Non-pigmented ciliary epithelial cell (primary cell): ENCODE measurements around the gene SMIM38.
A peak's percentile ranks its signal among the peaks of the same experiment; 100 is the strongest.

Experiments used
- DNase-seq: peaks from one replicate; pipeline ENCODE4 v3.0.0-alpha.2; 2010; ENCODE audit warnings: low read depth

Gene SMIM38

GRCh38 chr11:69159150-69159852, 3.6 kb downstream of the SMIM38 start:
- no peak for DNase-seq

DNA sequence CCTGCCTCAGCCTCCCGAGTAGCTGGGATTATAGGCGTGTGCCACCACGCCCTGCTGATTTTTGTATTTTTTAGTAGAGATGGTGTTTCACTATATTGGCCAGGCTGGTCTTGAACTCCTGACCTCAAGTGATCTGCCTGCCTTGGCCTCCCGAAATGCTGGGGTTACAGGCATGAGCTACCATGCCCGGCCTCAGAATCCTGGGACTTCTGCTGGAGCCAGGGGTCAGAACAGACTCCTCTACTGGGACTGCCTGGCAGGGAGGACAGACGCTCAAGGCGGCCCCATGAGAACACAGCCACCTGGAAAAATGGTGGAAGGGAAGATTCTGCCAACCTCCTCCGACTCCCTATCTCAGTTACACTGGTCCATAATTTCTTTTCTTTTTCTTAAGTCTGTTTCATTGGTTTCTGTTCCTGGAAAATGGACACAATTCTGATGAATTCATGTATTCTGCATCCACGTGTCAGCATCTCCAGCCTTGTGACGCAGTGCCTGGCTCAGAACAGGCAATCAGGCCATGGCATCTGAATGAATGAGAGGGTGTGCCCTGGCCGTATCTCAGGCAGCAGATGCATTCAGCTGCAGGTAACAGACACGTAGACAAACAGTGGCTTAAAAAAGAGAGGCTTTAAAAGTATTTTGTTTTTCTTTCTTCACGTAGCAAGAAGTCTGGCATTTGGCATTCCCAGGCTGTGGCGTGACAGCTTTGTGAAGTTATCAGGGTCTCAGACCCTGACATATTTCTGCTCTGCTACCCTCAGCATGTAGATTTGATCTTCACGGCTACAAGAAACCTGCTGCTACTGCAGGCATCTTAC, 4.8 kb downstream of the SMIM38 start:
- no peak for DNase-seq

DNA sequence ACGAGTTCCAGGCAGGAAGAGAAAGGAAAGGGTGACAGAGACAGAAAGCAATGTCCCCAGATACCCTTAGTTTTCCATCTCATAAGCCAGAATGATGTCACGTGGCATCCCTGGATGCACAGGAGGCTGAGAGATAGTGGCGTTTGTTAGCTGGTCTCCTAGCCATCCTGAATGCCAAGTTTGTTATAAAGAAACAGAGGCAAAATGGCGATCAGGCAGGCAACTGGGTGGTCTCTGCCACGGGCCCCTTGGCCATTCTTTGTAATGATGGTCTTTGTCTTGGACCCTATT, 5.3 kb downstream of the SMIM38 start:
- no peak for DNase-seq

GRCh38 chr11:69162505-69162904, 6.8 kb downstream of the SMIM38 start:
- no peak for DNase-seq

- DNase-seq: no peak
These were observed 8.1 kb downstream of the SMIM38 start for GRCh38 chr11:69163842-69164241.

- no peak for DNase-seq
These were observed 9.1 kb downstream of the SMIM38 start for GRCh38 chr11:69164824-69165223.

DNA sequence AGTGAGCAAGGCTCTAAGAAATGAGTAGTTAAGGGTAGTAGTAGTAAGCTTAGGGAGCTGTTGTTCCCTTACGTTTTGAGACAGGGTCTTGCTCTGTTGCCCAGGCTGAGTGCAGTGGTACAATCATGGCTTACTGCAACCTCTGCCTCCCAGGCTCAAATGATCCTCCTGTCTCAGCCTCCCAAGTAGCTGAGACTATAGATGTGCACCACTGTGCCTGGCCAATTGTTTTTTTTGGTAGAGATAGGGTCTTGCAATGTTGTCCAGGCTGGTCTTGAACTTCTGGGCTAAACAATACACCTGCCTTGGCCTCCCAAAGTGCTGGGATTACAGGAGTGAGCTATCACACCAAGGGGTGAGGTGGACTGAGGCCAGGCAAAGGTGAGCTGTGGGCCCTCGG, 10.0 kb downstream of the SMIM38 start:
- no peak for DNase-seq

GRCh38 chr11:69166218-69167115, 10.7 kb downstream of the SMIM38 start:
- DNase-seq: peak; percentile 63

- no peak for DNase-seq
These were observed 11.6 kb downstream of the SMIM38 start for GRCh38 chr11:69167130-69167915.

GRCh38 chr11:69167916-69168691, 12.4 kb downstream of the SMIM38 start:
- DNase-seq: no peak

- no peak for DNase-seq
These were observed 13.7 kb downstream of the SMIM38 start for GRCh38 chr11:69169479-69169878.

DNA sequence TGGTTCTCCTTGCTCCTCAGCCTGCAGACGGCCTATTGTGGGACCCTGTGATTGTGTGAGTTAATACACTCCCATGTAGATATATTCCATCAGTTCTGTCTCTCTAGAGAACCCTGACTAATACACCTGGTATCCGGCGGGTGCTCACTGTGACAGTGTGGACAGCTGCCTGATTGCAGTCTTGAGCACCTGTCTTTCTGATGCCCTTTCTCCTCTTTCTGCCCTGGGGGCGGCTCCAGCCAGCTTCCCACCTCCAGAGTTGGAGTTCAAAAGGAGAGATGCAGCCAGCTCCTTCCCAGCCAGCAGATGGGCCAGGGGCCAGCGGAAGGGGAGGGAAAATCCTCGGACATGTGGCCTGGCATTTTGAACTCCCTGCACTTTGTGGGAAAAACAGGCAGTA, 15.0 kb downstream of the SMIM38 start:
- no peak for DNase-seq

DNA sequence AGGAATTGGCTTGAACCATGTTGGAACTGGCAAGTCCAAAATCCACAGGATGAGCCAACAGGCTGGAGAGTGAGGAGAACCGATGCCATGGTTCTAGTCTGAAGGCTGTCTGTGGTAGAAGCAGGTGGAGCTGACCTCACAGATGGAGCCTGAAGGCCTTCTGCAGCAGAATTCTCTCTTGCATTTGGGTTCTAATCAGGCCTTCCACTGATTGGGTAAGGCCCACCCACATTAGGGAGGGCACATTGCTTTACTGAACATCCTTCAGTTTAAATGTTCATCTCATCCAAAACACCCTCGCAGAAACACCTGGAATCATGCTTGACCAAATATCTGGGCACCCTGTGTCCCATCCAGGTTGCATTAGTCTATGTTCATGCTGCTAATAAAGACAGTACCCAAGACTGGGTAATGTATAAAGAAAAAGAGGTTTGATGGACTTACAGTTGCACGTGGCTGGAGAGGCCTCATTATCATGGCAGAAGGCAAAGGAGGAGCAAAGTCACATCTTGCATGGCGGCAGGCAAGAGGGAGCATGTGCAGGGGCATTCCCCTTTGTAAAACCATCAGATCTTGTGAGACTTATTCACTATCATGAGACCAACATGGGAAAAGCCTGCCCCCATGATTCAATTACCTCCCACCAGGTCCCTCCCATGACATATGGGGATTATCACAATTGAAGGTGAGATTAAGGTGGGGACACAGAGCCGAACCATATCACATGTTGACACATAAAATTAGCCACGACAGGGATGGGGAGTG, 15.9 kb downstream of the SMIM38 start:
- DNase-seq: no peak

DNA sequence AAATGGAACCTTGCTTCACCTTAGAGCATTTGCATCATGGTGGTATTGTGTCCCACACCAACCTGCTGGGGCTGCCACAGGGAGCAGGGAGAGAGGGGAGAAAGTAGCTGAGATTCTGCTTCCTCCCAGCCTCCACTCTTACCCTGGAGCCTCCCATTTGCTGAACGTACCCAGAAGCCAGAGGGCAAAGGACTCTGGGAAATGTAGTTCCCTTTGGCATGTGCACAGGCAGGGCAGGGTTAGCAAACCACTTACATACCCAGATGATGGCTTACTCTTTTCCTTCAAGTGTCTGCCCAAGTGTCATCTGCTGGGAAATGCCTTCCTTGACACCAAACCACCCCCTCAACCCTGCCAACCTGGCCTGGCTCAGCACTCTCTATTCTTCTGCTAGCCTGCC, 16.9 kb downstream of the SMIM38 start:
- no peak for DNase-seq

DNA sequence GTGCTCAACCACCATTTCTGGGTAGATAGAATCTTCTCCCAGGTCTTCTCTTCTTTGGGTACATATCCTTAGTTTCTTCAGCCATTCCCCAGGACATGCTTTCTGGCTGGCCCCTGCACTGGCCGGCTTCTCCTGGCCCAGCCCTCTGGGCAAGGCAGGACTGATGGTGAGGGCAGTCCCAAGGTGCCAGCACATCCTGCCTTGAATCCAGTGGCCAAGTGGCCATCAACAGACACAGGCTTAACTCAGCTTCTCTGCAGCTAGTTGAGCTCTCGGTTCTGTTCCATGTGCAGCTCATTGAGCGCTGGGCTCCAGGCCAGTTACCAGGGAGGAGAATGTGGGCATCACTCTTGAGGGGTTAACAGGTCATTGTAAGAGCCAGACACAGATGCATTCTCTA, 17.6 kb downstream of the SMIM38 start:
- DNase-seq: no peak

DNA sequence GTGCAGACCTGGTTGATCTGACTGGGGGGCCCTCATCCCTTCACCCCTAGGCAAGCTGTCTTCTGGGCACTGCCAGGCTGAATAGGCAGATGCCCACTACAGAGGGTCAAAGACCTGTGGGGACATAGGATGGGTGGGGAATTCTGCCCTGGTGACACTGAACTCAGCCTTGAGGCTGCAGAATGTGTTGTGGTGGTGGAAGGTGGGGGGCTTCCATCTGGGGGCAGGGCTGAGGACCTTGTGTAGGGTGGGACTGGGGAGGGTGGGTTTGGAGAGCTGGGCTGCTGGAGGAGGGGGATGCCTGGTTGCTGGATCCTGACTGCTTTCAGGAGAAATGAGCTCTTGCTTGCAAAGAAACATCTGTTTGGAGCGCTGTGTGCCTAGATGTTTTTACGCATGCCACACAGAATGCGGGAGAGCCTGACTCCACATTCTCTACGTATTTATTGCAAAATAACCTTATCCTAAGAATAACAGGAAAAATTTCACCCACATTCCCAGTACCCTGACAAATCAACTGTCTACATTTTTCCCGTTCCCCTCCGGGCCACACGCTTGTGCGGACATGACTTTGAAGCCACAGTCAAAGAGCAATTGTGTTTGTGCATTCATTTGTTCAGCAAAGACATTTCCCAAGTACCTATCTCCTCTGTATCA, 18.3 kb downstream of the SMIM38 start:
- no peak for DNase-seq

- DNase-seq: no peak
These were observed 19.1 kb downstream of the SMIM38 start for GRCh38 chr11:69174841-69175240.

DNA sequence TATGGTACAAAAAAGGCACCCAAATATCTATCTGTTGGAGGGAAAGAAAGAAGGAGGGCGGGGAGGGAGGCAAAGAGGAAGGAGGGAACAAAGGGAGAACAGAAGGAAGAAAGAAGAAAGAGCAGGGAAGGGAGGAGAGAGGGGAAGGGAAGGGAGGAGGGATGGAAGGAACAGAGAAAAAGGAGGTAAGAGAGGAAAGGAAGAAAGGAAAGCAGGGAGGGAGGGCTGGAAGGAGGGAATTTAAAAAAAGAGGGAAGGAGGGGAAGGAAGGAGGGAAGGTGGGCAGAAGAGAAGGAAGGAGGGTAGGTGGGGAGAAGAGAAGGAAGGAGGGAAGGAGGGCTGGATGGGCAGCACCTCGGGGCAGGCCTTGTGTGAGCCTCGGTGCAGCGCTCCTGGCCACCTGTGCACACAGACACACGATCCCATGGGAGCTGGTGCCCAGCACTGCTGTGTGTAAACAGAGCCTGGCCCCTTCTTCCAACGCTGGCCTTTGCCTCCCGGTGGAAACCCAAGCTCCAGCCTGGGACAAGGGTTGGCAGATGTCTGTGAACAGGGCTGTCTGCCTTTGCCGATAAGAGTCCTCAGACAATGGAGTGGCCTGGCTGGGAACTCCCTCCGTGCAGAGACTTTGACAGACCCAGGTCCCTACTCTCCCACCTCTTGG, 23.2 kb downstream of the SMIM38 start:
- DNase-seq: no peak

- DNase-seq: no peak
These were observed 24.5 kb downstream of the SMIM38 start for GRCh38 chr11:69180226-69180625.
